ENCODE measurements around the gene TC2N.

GRCh38 chr14:91751719-91752118 lies 115.6 kb downstream of the TC2N start:
- TF ChIP-seq YY1 (IDR thresholded peaks at IDR 0.05; ENCODE audit: insufficient read depth, insufficient read length): no peak
- TF ChIP-seq ZNF274 (IDR thresholded peaks at IDR 0.05; ENCODE audit: low read depth, low read length): no peak
- TF ChIP-seq SUZ12 (IDR thresholded peaks at IDR 0.05; ENCODE audit: extremely low read depth, insufficient read depth, insufficient read length): no peak
